ENCODE data around the gene AURKAIP1. TPM values are rescaled to one million over a fixed set of nuclear protein-coding genes. Genes with fewer than 3 reads are reported as not detected.
A peak's percentile ranks its signal among the peaks of the same experiment; 100 is the strongest.

The AURKAIP1 gene
- total and polyA plus RNA-seq, 2 of the 13 experiments (the other 11 are each of a cell fraction or from before 2014, with no cell fraction given), result 69.5 to 175 TPM

DNA sequence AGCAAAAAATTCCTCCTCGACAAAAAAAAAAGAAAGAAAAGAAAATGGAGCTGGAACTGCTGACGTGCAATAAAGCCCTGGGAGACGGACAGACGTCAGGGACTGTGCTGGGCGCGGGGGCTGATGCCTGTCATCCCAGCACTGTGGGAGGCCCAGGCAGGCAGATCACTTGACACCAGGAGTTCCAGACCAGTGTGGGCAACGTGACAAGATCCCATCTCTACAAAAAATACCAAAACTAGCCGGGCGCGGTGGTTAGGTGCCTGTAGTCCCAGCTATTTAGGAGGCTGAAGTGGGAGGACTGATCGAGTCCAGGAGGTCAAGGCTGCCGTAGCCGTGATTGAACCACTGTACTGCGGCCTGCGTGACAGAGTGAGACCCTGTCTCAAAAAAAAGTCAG is 49.7 kb upstream of the AURKAIP1 start (continued):
- TF ChIP-seq ZSCAN12 (CRISPR knock-in tag; IDR thresholded peaks at IDR 0.05) (no peak), SALL2 (CRISPR knock-in tag; IDR thresholded peaks at IDR 0.05) (0 out of 2 replicates have a peak, but pooled peaks have one; percentile 4), ZBTB7A (CRISPR knock-in tag; IDR thresholded peaks at IDR 0.05) (no peak), ZSCAN21 (CRISPR knock-in tag; IDR thresholded peaks at IDR 0.05; ENCODE audit: borderline replicate concordance) (no peak), POLR2G (IDR thresholded peaks at IDR 0.05; ENCODE audit: low read depth, low read length) (no peak), MAFK (conservative IDR thresholded peaks at IDR 0.05 in 1 of 2, IDR thresholded peaks at IDR 0.05 in 1 of 2; ENCODE audit: low read length in 2 of 2) (peak in 1 of 2 experiments; percentile 8; a peak in 1 of 4 replicates)
- TF ChIP-seq, protein P1, sequence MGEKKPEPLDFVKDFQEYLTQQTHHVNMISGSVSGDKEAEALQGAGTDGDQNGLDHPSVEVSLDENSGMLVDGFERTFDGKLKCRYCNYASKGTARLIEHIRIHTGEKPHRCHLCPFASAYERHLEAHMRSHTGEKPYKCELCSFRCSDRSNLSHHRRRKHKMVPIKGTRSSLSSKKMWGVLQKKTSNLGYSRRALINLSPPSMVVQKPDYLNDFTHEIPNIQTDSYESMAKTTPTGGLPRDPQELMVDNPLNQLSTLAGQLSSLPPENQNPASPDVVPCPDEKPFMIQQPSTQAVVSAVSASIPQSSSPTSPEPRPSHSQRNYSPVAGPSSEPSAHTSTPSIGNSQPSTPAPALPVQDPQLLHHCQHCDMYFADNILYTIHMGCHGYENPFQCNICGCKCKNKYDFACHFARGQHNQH (CRISPR knock-in tag; IDR thresholded peaks at IDR 0.05), result no peak
- TF ChIP-seq, protein P2, sequence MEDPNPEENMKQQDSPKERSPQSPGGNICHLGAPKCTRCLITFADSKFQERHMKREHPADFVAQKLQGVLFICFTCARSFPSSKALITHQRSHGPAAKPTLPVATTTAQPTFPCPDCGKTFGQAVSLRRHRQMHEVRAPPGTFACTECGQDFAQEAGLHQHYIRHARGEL (CRISPR knock-in tag; IDR thresholded peaks at IDR 0.05), result no peak
- TF ChIP-seq, protein P3, sequence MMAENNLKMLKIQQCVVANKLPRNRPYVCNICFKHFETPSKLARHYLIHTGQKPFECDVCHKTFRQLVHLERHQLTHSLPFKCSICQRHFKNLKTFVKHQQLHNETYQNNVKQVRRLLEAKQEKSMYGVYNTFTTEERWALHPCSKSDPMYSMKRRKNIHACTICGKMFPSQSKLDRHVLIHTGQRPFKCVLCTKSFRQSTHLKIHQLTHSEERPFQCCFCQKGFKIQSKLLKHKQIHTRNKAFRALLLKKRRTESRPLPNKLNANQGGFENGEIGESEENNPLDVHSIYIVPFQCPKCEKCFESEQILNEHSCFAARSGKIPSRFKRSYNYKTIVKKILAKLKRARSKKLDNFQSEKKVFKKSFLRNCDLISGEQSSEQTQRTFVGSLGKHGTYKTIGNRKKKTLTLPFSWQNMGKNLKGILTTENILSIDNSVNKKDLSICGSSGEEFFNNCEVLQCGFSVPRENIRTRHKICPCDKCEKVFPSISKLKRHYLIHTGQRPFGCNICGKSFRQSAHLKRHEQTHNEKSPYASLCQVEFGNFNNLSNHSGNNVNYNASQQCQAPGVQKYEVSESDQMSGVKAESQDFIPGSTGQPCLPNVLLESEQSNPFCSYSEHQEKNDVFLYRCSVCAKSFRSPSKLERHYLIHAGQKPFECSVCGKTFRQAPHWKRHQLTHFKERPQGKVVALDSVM (CRISPR knock-in tag; IDR thresholded peaks at IDR 0.05), result peak; percentile 89

DNA sequence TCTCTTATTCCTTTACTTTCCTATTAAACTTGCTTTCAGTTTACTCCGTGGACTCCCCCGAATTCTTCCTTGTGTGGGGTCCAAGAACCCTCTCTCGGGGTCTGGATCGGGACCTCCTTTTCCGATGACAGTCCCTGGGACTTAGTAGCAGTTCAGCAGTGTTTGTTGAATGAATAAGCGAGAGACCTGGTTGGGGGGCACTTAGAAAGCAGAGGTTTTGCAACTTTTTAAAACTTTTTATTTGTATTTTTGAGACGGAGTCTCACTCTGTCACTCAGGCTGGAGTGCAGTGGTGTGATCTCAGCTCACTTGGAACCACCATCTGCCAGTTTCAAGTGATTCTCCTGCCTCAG is 48.2 kb upstream of the AURKAIP1 start:
- CTCF ChIA-PET (ENCODE audit: low intra/inter-chr PET ratio, low total read pairs), result no interaction called here
- Histone ChIP-seq H3K4me2 (ENCODE audit: low read depth, low read length) (no peak overlapping the region), H3K9me3 (ENCODE audit: low read length) (no peaks in the 10 kb centered on the region), H2AFZ (ENCODE audit: low read length) (no peak overlapping the region), H3K9ac (ENCODE audit: insufficient read depth, low read depth, low read length) (no peak overlapping the region), H3K27ac (ENCODE audit: extremely low read length, insufficient read depth, low read length) (no peak overlapping the region), H3K79me2 (ENCODE audit: insufficient read depth, low read length) (peaks cover 12% of the 10 kb centered on the region), H3K4me1 (ENCODE audit: insufficient read depth, low read length) (peaks cover 53% of the 10 kb centered on the region), H3K4me3 (replicated peaks in 1 of 3; ENCODE audit: insufficient read depth in 1 of 3, low read depth in 2 of 3, low read length in 3 of 3) (no peak overlapping the region), H4K20me1 (ENCODE audit: insufficient read depth, low read length) (no peaks in the 10 kb centered on the region), H3K27me3 (ENCODE audit: control insufficient read depth in 1 of 2, insufficient read depth in 2 of 2, low read length in 2 of 2) (no peaks in the 10 kb centered on the region; a peak in 1 of 5 replicates), H3K36me3 (replicated peaks in 1 of 2; ENCODE audit: control insufficient read depth in 1 of 2, insufficient read depth in 2 of 2, low read length in 2 of 2) (no peaks in the 10 kb centered on the region)
- no peak for DNase-seq (ENCODE audit: low spot score)
- POLR2A ChIA-PET, result interaction anchor here (1.1 to 1.9 kb wide), 6 partner anchors 8 to 21 kb away, joined by 3 to 11 read pairs (median 4); no protein-coding TSS in a partner anchor
- no peak for ATAC-seq
- TF ChIP-seq RBM22 (optimal IDR thresholded peaks at IDR 0.05; ENCODE audit: low read length) (no peak), SOX6 (IDR thresholded peaks at IDR 0.05) (no peak), SOX6 (CRISPR knock-in tag; IDR thresholded peaks at IDR 0.05) (no peak), ZNF3 (CRISPR knock-in tag; IDR thresholded peaks at IDR 0.05) (peak; percentile 60; the same call in 1 of the 2 replicates)
- TF ChIP-seq, protein P4, sequence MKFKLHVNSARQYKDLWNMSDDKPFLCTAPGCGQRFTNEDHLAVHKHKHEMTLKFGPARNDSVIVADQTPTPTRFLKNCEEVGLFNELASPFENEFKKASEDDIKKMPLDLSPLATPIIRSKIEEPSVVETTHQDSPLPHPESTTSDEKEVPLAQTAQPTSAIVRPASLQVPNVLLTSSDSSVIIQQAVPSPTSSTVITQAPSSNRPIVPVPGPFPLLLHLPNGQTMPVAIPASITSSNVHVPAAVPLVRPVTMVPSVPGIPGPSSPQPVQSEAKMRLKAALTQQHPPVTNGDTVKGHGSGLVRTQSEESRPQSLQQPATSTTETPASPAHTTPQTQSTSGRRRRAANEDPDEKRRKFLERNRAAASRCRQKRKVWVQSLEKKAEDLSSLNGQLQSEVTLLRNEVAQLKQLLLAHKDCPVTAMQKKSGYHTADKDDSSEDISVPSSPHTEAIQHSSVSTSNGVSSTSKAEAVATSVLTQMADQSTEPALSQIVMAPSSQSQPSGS (CRISPR knock-in tag; IDR thresholded peaks at IDR 0.05), result no peak
- FAIRE-seq, result no peak
- 96% methylated on average over 7 of the region's 7 CpGs for WGBS (ENCODE audit: low lambda C conversion rate)
- in situ Hi-C loops (cut with HindIII; ENCODE audit: extremely low pct_ligation_motif_present, low pct_unique_long_range_greater_than_20kb), result no loop called here
- no TSS peak for BruUV-seq (replicated peaks)
- intact Hi-C loops (cut with micrococcal nuclease; ENCODE audit: unreplicated experiment), result no loop called here
